ENCODE results near the gene PHETA2. TPM values are rescaled to one million over a fixed set of nuclear protein-coding genes. Genes with fewer than 3 reads are reported as not detected.
A peak's percentile ranks its signal among the peaks of the same experiment; 100 is the strongest.
"Not testable (repeated sequence)": the region's sequence is repeated elsewhere in the genome, so short reads cannot be mapped to it uniquely, and the experiment has no call there.

PHETA2 gene
- total RNA-seq, 6 donors from 2014 or later: 7.3 to 18.5 (median 13.6) TPM

GRCh38 chr22:42091455-42091782 is 17.4 kb downstream of the PHETA2 start:
- TF ChIP-seq CTCF (IDR thresholded peaks at IDR 0.05) (no peak), EP300 (IDR thresholded peaks at IDR 0.05) (no peak), POLR2AphosphoS5 (IDR thresholded peaks at IDR 0.05) (no peak), POLR2A (IDR thresholded peaks at IDR 0.05) (no peak)
- Histone ChIP-seq H3K4me3 (peak overlapping the region in 3 of 4 donors; percentile 66 to 89 (median 83)), H3K36me3 (peaks cover 4 to 8% (median 6%) of the 10 kb centered on the region in 4 donors), H3K27ac (peak overlapping the region; percentile 90 to 99 (median 94)), H3K9me3 (no peaks in the 10 kb centered on the region), H3K4me1 (peaks cover 16 to 23% (median 20%) of the 10 kb centered on the region in 4 donors), H3K27me3 (no peaks in the 10 kb centered on the region)
- 32 to 33% methylated on average over 7 of the region's 7 CpGs for WGBS, 2 donors
- ATAC-seq (ENCODE audit: low FRiP score in 2 of 2) (no peak), DNase-seq (no peak)

GRCh38 chr22:42101199-42101598 is 27.2 kb downstream of the PHETA2 start:
- Histone ChIP-seq H3K27ac (no peak overlapping the region), H3K4me3 (no peak overlapping the region), H3K27me3 (no peaks in the 10 kb centered on the region), H3K36me3 (peaks cover 0 to 4% (median 0%) of the 10 kb centered on the region in 4 donors), H3K9me3 (peaks cover 5 to 39% (median 26%) of the 10 kb centered on the region in 4 donors), H3K4me1 (no peaks in the 10 kb centered on the region)
- no peak for ATAC-seq (ENCODE audit: low FRiP score in 2 of 2)
- TF ChIP-seq CTCF (IDR thresholded peaks at IDR 0.05) (no peak), POLR2A (IDR thresholded peaks at IDR 0.05) (no peak), EP300 (IDR thresholded peaks at IDR 0.05) (no peak), POLR2AphosphoS5 (IDR thresholded peaks at IDR 0.05) (no peak)
- WGBS, 2 donors: 95% methylated on average over 3 of the region's 3 CpGs
- no peak for DNase-seq

- H3K36me3 ChIP-seq; H3K27ac ChIP-seq; H3K27me3 ChIP-seq; H3K4me1 ChIP-seq; H3K4me3 ChIP-seq; ATAC-seq (ENCODE audit: low FRiP score in 2 of 2); DNase-seq: not testable (repeated sequence)
- 95 to 98% methylated on average over 6 of the region's 6 CpGs for WGBS, 2 donors
- peaks cover 5 to 39% (median 26%) of the 10 kb centered on the region in 4 donors for H3K9me3 ChIP-seq
Observed at GRCh38 chr22:42104332-42104860, 30.3 kb downstream of the PHETA2 start.

- H3K4me3 ChIP-seq: no peak overlapping the region
- no peak overlapping the region for H3K27ac ChIP-seq
- WGBS, 2 donors: 85 to 89% methylated on average over 17 to 18 of the region's 18 CpGs
- DNase-seq: peak in 1 of 2 donors; percentile 45
- H3K9me3 ChIP-seq: peaks cover 0 to 13% (median 10%) of the 10 kb centered on the region in 4 donors
- no peaks in the 10 kb centered on the region for H3K4me1 ChIP-seq
- no peak for ATAC-seq (ENCODE audit: low FRiP score in 2 of 2)
- H3K36me3 ChIP-seq: no peaks in the 10 kb centered on the region
- no peaks in the 10 kb centered on the region for H3K27me3 ChIP-seq
- TF ChIP-seq POLR2A (IDR thresholded peaks at IDR 0.05) (no peak), POLR2AphosphoS5 (IDR thresholded peaks at IDR 0.05) (no peak), EP300 (IDR thresholded peaks at IDR 0.05) (no peak), CTCF (IDR thresholded peaks at IDR 0.05) (no peak)
Observed at GRCh38 chr22:42108848-42109247, 34.8 kb downstream of the PHETA2 start.

- no peak overlapping the region for H3K4me3 ChIP-seq
- 91% methylated on average over 4 of the region's 4 CpGs for WGBS, 2 donors
- peaks cover 0 to 17% (median 8%) of the 10 kb centered on the region in 4 donors for H3K9me3 ChIP-seq
- no peak for TF ChIP-seq EP300 (IDR thresholded peaks at IDR 0.05)
- TF ChIP-seq CTCF (IDR thresholded peaks at IDR 0.05): no peak
- TF ChIP-seq POLR2A (IDR thresholded peaks at IDR 0.05): no peak
- no peak for TF ChIP-seq POLR2AphosphoS5 (IDR thresholded peaks at IDR 0.05)
- H3K4me1 ChIP-seq: peaks cover 0 to 4% (median under 1%) of the 10 kb centered on the region in 4 donors
- no peaks in the 10 kb centered on the region for H3K36me3 ChIP-seq
- no peaks in the 10 kb centered on the region for H3K27me3 ChIP-seq
- no peak for ATAC-seq (ENCODE audit: low FRiP score in 2 of 2)
- H3K27ac ChIP-seq: no peak overlapping the region
- DNase-seq: no peak
Observed at GRCh38 chr22:42111798-42112197, 37.8 kb downstream of the PHETA2 start.

- not testable (repeated sequence) for H3K4me3 ChIP-seq; H3K36me3 ChIP-seq; DNase-seq; H3K27ac ChIP-seq; ATAC-seq (ENCODE audit: low FRiP score in 2 of 2); H3K4me1 ChIP-seq; H3K27me3 ChIP-seq
- 23 to 45% methylated on average over 4 of the region's 4 CpGs for WGBS, 2 donors
- H3K9me3 ChIP-seq: peaks cover 0 to 17% (median 8%) of the 10 kb centered on the region in 4 donors
Observed at GRCh38 chr22:42112793-42113192, 38.7 kb downstream of the PHETA2 start.
